ENCODE results near the gene SPAG4.
A peak's percentile ranks its signal among the peaks of the same experiment; 100 is the strongest.

The SPAG4 gene

DNA sequence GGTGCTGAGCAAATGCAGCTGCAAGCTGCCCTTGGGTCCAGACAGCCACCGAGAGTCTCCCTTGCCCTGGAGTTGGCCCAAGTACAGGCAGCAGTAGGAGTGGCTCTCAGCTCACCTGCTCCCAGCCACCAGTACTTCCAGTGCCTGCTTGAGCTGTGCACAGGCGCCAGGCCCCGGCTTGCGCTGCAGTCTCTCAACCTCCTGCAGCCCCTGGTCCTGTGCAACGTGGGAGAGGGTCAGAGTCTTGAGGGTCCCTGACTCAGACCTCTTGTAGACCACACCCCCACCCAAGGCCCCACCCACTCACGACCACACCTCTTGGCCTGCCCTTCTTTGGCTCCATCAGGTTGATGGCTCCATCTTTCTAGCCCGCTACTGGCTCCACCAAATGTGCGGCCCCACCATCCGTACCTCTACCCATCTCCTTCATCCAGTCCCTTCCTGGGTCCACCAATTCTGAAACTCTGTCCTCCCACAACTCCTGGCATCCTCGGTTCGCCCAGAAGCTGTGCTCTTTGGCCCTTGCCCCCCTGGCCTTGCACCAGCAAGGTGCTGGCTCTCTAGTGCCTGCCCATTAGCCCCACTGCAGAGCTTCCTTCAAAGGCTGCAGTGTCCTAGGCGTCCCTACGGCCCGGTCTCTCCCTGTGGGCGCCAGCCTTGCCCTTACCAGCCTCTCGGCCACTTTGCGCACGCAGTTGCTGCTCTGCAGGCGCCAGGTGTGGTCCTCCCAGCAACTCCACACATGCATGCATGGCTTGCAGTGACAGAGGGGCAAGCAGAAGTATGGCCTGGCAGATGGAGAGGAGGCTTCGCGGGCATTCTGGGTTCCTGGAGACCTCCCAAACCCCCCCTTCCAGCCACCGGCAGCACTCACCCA lies 16.5 kb upstream of the SPAG4 start:
- peak in 3 of 10 donors; percentile 57 to 76 (median 69) for DNase-seq
- intact Hi-C loops (cut with DNase I): no loop called here

DNA sequence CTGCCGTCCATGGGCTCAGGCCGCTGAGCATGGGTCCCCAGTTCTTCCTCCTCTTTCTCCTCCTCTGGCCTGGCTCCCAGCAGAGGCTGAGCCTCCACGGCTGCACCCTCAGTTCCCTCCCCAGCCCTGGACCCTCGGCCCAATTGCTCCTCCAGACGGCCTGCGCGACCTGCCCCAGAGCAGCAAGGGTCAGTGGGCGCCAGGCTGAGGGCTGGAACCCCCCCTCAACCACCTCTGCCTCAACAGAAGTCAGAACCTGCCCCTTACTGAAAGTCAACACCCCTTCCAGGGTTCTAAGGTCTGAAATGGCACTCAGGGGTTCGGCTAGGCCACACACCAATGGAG lies 15.9 kb upstream of the SPAG4 start:
- DNase-seq: peak in 2 of 10 donors; percentile 47 to 64
- intact Hi-C loops (cut with DNase I): no loop called here

DNA sequence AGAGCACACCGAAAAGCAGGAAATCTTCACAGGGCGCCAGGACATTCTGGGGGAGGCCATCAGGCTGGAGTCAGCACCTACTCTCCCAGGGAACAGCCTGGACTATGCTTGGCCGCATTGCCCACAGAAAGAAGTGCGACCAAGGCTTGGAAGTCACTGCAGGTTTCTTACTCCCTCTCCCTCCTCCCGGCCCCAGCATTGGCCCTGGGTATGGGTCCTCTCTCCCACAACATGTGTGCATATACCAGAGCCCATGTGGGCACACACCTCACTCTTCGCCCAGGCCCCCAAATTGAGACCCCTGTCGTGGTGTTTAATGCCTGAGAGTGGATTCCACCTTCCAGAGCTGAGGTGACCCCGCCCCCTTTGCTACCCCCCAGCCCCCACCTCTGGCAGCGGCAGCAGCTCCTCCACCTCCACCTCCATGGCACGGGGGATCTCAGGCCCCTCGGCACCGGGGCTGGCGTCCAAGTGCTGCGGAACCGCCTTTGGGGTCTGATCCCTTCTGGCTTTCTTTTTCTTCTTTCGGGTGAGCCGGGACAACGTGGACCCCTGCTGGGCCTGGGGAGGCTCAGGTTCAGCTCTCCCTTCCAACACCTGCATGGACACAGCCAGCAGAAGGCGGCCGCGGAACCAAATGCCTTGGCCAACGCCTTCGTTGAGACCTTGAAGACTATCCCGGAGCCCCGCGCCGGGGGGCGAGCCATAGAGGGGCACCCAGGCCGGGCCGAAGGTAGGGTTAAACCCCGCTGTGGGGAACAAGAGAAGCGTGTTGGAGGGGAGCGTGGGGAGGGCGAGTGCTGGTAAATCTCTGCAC lies 15.2 kb upstream of the SPAG4 start:
- DNase-seq: peak in 2 of 10 donors; percentile 32 to 75
- intact Hi-C loops (cut with DNase I): no loop called here

GRCh38 chr20:35600993-35601973 lies 14.3 kb upstream of the SPAG4 start:
- intact Hi-C loops (cut with DNase I): no loop called here
- peak; percentile 40 to 95 (median 70) for DNase-seq

- peak in 1 of 10 donors; percentile 42 for DNase-seq
- intact Hi-C loops (cut with DNase I): no loop called here
Measured at GRCh38 chr20:35601990-35602389, 13.6 kb upstream of the SPAG4 start.

- peak in 1 of 10 donors; percentile 61 for DNase-seq
- intact Hi-C loops (cut with DNase I): no loop called here
Measured at GRCh38 chr20:35602851-35603495, 12.7 kb upstream of the SPAG4 start.

DNA sequence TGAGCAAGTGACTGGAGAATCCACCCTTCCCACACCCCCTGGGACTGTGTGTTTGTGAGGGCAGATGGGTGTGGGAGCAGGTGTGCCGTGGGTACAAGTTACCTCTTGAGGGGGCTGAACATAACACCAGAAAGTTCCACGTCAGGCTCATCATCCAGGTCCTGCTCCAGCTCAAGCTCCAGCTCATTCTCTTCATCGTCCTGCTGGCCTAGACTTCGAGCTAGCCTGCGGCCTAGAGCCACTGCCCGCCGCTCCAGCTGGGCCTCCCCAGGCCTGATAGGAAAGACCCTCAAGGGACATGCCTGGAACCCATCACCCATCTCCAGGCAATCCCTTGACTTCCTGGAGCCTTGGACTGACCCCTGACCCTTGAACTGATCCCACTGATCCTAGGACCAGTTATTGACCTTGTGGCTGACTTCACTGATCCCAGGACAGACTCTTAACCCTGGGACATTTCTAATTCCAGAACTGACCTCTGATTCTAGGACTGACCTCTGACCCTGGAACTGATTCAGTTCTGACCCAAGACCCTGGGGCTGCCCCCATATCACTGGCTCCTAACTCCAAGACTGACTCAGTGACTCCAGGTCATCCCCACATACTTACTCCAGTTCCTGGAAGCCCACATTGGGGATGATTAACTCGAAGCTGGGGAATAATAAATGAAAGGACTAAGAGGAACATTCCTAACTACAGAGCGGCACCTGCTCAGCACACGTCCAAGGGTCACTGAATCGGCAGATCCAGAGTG lies 11.8 kb upstream of the SPAG4 start:
- intact Hi-C loops (cut with DNase I): no loop called here
- DNase-seq: peak in 1 of 10 donors; percentile 41

- DNase-seq: peak in 1 of 10 donors; percentile 67
- intact Hi-C loops (cut with DNase I): no loop called here
Measured at GRCh38 chr20:35604449-35604747, 11.2 kb upstream of the SPAG4 start.

DNA sequence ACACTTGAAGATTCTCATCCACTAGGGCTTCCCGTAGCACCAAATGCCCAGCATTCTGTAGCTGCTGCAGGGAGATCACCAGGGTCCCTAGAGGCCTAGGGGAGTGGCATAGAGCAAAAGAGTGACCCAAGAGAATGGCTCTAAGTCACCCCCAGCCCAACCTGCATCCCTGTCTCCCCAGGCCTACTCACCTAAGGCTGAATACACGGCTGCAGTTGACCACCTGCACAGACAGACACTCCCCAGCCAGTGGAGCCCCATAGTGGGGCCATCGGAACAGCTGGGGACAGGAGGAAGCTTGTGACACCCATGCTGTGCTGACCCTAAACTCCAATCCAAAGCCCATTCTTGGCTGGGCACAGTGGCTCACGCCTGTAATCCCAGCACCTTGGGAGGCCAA lies 9.5 kb upstream of the SPAG4 start:
- intact Hi-C loops (cut with DNase I): no loop called here
- DNase-seq: peak in 1 of 10 donors; percentile 59

DNA sequence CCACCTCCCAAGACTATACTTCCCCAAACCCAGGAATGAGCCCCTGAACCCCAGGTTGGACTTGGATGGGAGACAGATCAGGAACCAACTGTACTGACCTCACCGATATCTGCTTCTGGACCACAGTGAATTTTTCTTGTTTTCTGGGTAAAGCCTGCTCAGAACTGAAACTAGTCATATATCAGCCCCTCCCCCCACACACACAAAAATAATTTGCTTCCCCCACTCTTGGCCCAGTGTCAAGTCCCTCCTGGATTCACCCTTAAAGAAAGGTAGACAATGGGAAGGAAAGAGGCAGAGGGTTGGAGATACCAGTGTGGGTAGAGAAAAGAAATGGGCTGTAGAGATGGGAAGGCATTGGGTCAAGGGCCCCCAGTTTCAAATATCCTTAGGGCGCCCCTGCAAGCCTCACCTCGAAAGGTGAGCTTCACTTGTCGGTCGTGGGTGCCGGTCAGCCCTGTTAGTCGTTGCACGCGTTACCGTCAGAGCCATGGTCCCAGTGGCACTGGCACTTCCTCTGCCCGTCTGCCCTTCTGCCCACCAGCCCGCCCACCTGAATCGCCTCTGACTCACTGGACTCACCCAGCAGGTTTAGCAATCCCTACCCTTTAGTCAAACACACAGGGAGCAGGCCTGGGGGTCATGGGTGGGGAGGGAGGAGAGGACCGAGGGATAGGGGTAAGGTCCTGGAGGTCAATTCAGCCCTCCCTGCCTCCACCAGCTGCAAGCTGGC lies 8.5 kb upstream of the SPAG4 start:
- intact Hi-C loops (cut with DNase I): no loop called here

GRCh38 chr20:35610833-35611427 lies 4.7 kb upstream of the SPAG4 start:
- intact Hi-C loops (cut with DNase I): no loop called here
- DNase-seq: peak in 1 of 10 donors; percentile 36

More for the DNA sequence above, 8.5 kb upstream of the SPAG4 start:
- DNase-seq: peak in 3 of 10 donors; percentile 26 to 74 (median 73)

- intact Hi-C loops (cut with DNase I): no loop called here
- peak in 1 of 10 donors; percentile 14 for DNase-seq
Measured at GRCh38 chr20:35611482-35611881, 4.1 kb upstream of the SPAG4 start.

DNA sequence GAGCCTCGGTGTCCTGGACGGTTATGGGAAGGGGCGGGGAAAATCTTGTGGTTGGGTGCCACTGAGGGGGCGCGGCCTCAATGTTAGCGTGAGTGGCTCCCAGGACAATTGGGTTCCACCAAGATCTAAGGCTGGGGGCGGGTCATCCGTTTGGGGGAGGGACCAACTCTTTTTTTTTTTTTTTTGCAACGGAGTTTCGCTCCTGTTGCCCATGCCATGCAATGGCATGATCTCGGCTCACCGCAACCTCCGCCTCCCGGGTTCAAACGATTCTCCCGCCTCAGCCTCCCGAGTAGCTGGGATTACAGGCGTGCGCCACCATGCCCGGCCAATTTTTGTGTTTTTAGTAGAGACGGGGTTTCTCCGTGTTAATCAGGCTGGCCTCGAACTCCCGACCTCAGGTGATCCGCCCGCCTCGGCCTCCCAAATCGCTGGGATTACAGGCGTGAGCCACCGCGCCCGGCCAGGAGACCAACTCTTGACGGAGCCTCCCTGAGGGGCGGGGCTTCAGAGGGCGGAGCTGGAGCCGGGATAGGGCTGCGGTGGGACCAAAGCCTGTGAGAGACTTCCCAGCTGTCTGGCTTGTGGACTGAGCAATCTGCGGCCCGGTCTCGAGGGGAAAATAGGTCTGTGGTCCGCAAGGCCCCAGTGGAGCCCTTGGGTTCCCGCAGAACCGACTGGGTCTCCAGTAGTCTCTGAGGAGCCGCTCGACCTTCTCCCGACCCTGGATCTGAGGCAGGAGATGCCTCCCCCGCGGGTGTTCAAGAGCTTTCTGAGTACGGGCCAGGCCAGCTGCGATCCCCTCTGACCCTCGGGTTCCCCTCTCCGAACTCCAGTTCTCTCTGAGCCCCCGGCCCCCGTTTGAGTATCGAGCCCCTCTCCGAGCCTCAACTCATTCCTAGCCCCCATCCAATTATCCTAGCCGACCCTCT lies 1.1 kb downstream of the SPAG4 start:
- peak in 9 of 10 donors; percentile 46 to 95 (median 69) for DNase-seq
- intact Hi-C loops (cut with DNase I): loop anchor here (5.0 kb wide), 1 partner anchor 46 kb away; the partner anchor contains the start of genes CPNE1 and RBM12

GRCh38 chr20:35617397-35618262 lies 2.0 kb downstream of the SPAG4 start:
- peak in 3 of 10 donors; percentile 15 to 85 (median 78) for DNase-seq
- intact Hi-C loops (cut with DNase I): loop anchor here (5.0 kb wide), 1 partner anchor 45 kb away; the partner anchor contains the start of genes CPNE1 and RBM12

DNA sequence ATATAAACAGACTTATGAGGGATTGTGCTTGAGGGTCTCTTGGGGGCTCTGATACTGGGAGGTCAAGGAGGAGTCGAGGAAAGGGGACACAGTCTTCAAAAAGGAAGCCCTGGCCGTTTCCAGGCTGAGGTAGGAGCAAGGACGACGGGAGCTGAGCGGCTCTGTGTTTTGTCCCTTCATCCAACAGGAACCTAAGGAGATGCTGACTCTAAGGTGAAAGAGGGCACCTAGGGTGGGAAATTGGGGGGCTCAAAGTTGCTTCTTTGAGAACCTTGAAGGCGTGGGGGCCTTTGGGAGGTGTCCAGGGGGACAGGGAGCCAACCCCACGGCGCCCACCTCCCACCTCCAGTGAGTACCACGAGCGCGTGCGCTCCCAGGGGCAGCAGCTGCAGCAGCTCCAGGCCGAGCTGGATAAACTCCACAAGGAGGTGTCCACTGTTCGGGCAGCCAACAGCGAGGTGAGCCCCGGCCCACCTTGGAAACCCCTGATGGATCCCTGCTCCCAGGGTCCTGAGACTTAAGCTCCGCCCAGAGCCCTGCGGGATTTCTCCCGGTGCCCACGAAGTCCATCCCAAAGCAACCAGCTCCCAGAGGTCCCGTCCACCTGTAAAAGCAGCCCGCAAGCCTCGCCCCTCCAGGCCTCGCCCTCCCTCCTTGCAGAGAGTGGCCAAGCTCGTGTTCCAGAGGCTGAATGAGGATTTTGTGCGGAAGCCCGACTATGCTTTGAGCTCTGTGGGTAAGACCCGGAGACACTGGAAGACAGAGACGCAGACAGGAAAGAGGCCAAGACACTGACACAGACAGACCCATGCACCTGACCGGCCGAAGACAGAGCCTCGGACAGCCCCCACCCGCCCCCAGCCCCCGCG lies 2.9 kb downstream of the SPAG4 start:
- DNase-seq: peak in 3 of 10 donors; percentile 11 to 77 (median 70)
- intact Hi-C loops (cut with DNase I): loop anchor here (5.0 kb wide), 1 partner anchor 44 kb away; the partner anchor contains the start of genes CPNE1 and RBM12

All from posterior cingulate gyrus (tissue), 11 donors.